HCT116 (cell line): ENCODE data around the gene OR10T2.

Experiments used
- CTCF ChIP-seq, 3 experiments: fragments of 200-600 bp in 1 of 3; sonication (generic) in 1 of 3; IDR thresholded peaks in 2 of 3; conservative IDR thresholded peaks in 1 of 3; 2 replicates each; pipeline ENCODE4 v1.5.1; 2012 to 2017; ENCODE audit warnings: low read depth in 2 of 3, low read length in 2 of 3, antibody characterized with exemption in 1 of 3, borderline replicate concordance in 1 of 3, control low read depth in 1 of 3, mild to moderate bottlenecking in 1 of 3, mixed read lengths in 1 of 3, mixed run types in 1 of 3, moderate library complexity in 1 of 3; ENCODE audit not compliant: insufficient read depth in 1 of 3
- MAX ChIP-seq: IDR thresholded peaks from 2 replicates; pipeline ENCODE4 v1.6.1; 2012
- POLR2A ChIP-seq: IDR thresholded peaks from 2 replicates; pipeline ENCODE4 v1.7.0; 2011; ENCODE audit warnings: borderline replicate concordance; ENCODE audit not compliant: insufficient read depth, insufficient read length; ENCODE audit errors: extremely low read depth
- POLR2AphosphoS5 ChIP-seq: IDR thresholded peaks from 2 replicates; pipeline ENCODE4 v1.6.1; 2011; ENCODE audit warnings: mild to moderate bottlenecking, low read depth, low read length, moderate library complexity
- RAD21 ChIP-seq: IDR thresholded peaks from 2 replicates; pipeline ENCODE4 v1.6.1; 2012; ENCODE audit warnings: low read depth, mild to moderate bottlenecking
- SP1 ChIP-seq: IDR thresholded peaks from 2 replicates; pipeline ENCODE4 v1.6.1; 2012; ENCODE audit warnings: low read depth

- TF ChIP-seq CTCF (IDR thresholded peaks at IDR 0.05 in 2 of 3, conservative IDR thresholded peaks at IDR 0.05 in 1 of 3; ENCODE audit: borderline replicate concordance in 1 of 3, insufficient read depth in 1 of 3, low read depth in 2 of 3, low read length in 2 of 3), result no peak
- TF ChIP-seq POLR2AphosphoS5, result no peak
- TF ChIP-seq MAX, result no peak
- no peak for TF ChIP-seq POLR2A
- no peak for TF ChIP-seq SP1
- no peak for TF ChIP-seq RAD21
These were observed 41.8 kb downstream of the OR10T2 start for GRCh38 chr1:158357441-158357840.
